GM12878 (cell line): ENCODE data around the gene LCLAT1. TPM values are rescaled to one million over a fixed set of nuclear protein-coding genes. Genes with fewer than 3 reads are reported as not detected.
"Not testable (repeated sequence)": the region's sequence is repeated elsewhere in the genome, so short reads cannot be mapped to it uniquely, and the experiment has no call there.

Experiments used
- ATAC-seq: fragments of 200-7000 bp; cut with Tn5 transposase; 3 replicates; pipeline ENCODE4 v1.9.1; 2020; ENCODE audit warnings: mild to moderate bottlenecking, moderate library complexity
- BruUV-seq: library from RNA; stranded (reverse); fragments of 400-500 nt; replicated peaks from 2 replicates; lab custom pipeline; 2021; lab: Mats Ljungman, UMichigan
- CTCF ChIA-PET: fragments of 300-600 bp; sonication (Branson Sonifier 250); formaldehyde crosslinking; extraction: SDS; loops from one replicate; lab custom pipeline; 2021; ENCODE audit warnings: inconsistent platforms; lab: Yijun Ruan, JAX
- POLR2A ChIA-PET: fragments of 350-600 bp; formaldehyde crosslinking; extraction: SDS; loops from one replicate; lab custom pipeline; 2021; ENCODE audit warnings: inconsistent platforms; lab: Charles Lee
- RAD21 ChIA-PET: fragments of 300-600 bp; sonication (Branson Sonifier 250); formaldehyde crosslinking; loops from one replicate; lab custom pipeline; 2023; ENCODE audit warnings: antibody characterized with exemption; ENCODE audit not compliant: unreplicated experiment; lab: Charles Lee
- SMC1A ChIA-PET: fragments of 300-600 bp; sonication (Branson Sonifier 250); formaldehyde crosslinking; loops from one replicate; lab custom pipeline; 2023; ENCODE audit not compliant: unreplicated experiment, uncharacterized antibody; lab: Charles Lee
- DNase-seq: peaks from one replicate; pipeline ENCODE4 v3.0.0-alpha.2; 2011; ENCODE audit warnings: low read depth, low spot score
- FAIRE-seq: peaks from 3 replicates; lab custom pipeline; 2011; peaks lifted over from hg19 to GRCh38; lab: Jason Lieb, UNC
- H2AFZ ChIP-seq: 2 replicates; pipeline ENCODE4 v1.6.0; 2011; ENCODE audit warnings: low read depth, low read length, control low read depth; ENCODE audit not compliant: control insufficient read depth
- H3K27ac ChIP-seq: 2 replicates; pipeline ENCODE4 v1.5.1; 2011; ENCODE audit warnings: control low read depth; ENCODE audit not compliant: control insufficient read depth, insufficient read depth
- H3K27me3 ChIP-seq, 2 experiments: replicated peaks in 1 of 2; 2 replicates each; pipeline versions ENCODE4 v1.6.0 to v1.6.1; 2011; ENCODE audit warnings: low read length in 1 of 2; ENCODE audit not compliant: control insufficient read depth in 2 of 2, insufficient read depth in 2 of 2
- H3K36me3 ChIP-seq, 2 experiments: 2 replicates each; pipeline ENCODE4 v1.5.1; 2011; ENCODE audit warnings: low read length in 1 of 2; ENCODE audit not compliant: control insufficient read depth in 2 of 2, insufficient read depth in 2 of 2
- H3K4me1 ChIP-seq: 2 replicates; pipeline ENCODE4 v1.6.1; 2011; ENCODE audit warnings: mild to moderate bottlenecking, low read length, moderate library complexity, mixed read lengths; ENCODE audit not compliant: control insufficient read depth, insufficient read depth
- H3K4me2 ChIP-seq: 2 replicates; pipeline ENCODE4 v1.6.0; 2011; ENCODE audit warnings: control low read depth; ENCODE audit not compliant: control insufficient read depth, insufficient read depth
- H3K4me3 ChIP-seq: fragments of 200-600 bp; sonication (generic); 2 replicates; pipeline ENCODE4 v1.5.1; 2016
- H3K79me2 ChIP-seq: 2 replicates; pipeline ENCODE4 v1.6.0; 2011; ENCODE audit warnings: low read length; ENCODE audit not compliant: control insufficient read depth, insufficient read depth
- H3K9ac ChIP-seq: 2 replicates; pipeline ENCODE4 v1.8.0; 2011; ENCODE audit warnings: low read length, control low read depth, mixed read lengths; ENCODE audit not compliant: control insufficient read depth, insufficient read depth
- H3K9me3 ChIP-seq: replicated peaks from 3 replicates; pipeline ENCODE4 v1.5.1; 2011; ENCODE audit warnings: mild to moderate bottlenecking, low read length; ENCODE audit not compliant: control insufficient read depth, insufficient read depth
- H4K20me1 ChIP-seq: 2 replicates; pipeline ENCODE4 v1.6.0; 2011; ENCODE audit not compliant: control insufficient read depth, insufficient read depth
- BHLHE40 ChIP-seq, 2 experiments: fragments of 450-650 bp in 1 of 2; IDR thresholded peaks; 2 replicates each; pipeline ENCODE4 v1.6.1; 2011 to 2017; ENCODE audit warnings: low read depth in 2 of 2, borderline replicate concordance in 1 of 2, improper control_type of control experiment in 1 of 2, low read length in 1 of 2, mild to moderate bottlenecking in 1 of 2
- CHD2 ChIP-seq: IDR thresholded peaks from 2 replicates; pipeline ENCODE4 v1.6.1; 2011; ENCODE audit warnings: low read depth, low read length, improper control_type of control experiment, borderline replicate concordance
- IKZF1 ChIP-seq: fragments of 450-650 bp; conservative IDR thresholded peaks from 2 replicates; pipeline ENCODE4 v1.6.1; 2017; ENCODE audit warnings: antibody characterized with exemption, mild to moderate bottlenecking
- JUND ChIP-seq: IDR thresholded peaks from 2 replicates; pipeline ENCODE4 v1.6.1; 2012; ENCODE audit warnings: low read depth, mild to moderate bottlenecking, low read length, improper control_type of control experiment, moderate library complexity
- NFXL1 ChIP-seq: fragments of 450-650 bp; IDR thresholded peaks from 2 replicates; pipeline ENCODE4 v1.6.1; 2017; ENCODE audit warnings: antibody characterized with exemption, mild to moderate bottlenecking, borderline replicate concordance
- NFYB ChIP-seq: IDR thresholded peaks from 2 replicates; pipeline ENCODE4 v1.6.1; 2011; ENCODE audit warnings: low read depth, mild to moderate bottlenecking, low read length, improper control_type of control experiment, moderate library complexity; ENCODE audit not compliant: insufficient read depth
- PML ChIP-seq: IDR thresholded peaks from 2 replicates; pipeline ENCODE4 v1.6.1; 2012; ENCODE audit warnings: low read length, inconsistent platforms
- POLR2AphosphoS5 ChIP-seq: IDR thresholded peaks from 2 replicates; pipeline ENCODE4 v1.6.1; 2011; ENCODE audit warnings: mild to moderate bottlenecking, low read length, inconsistent platforms
- WGBS: methylation state at CpG from one replicate; pipeline ENCODE4 v1.1.6; 2016; ENCODE audit warnings: low lambda C conversion rate; ENCODE audit not compliant: insufficient replicate concordance, insufficient coverage; ENCODE audit errors: missing lambda C conversion rate; 5-methylcytosine and 5-hydroxymethylcytosine counted together
- in situ Hi-C: fragments of 300-500 bp; cut with MboI; formaldehyde crosslinking; loops from 9 replicates; pipeline ENCODE4 v1.14.3; 2018; ENCODE audit warnings: mixed read lengths
- intact Hi-C: fragments of 100-400 bp; cut with micrococcal nuclease; formaldehyde crosslinking; loops from one replicate; pipeline ENCODE4 v1.14.2; 2022; ENCODE audit not compliant: unreplicated experiment
- polyA plus RNA-seq, 11 experiments: library from polyadenylated mRNA; depleted of rRNA in 4 of 11; unstranded in 6 of 11; stranded (reverse) in 5 of 11; fragments of >200 nt; fragmentation: Nextera tagmentation in 4 of 11; fragmentation: Illumina TruSeq in 1 of 11; extraction: Ambion mirVana in 4 of 11; extraction: Trizol in 1 of 11; gene quantifications; 1 replicate in 1 of 11; 2 replicates in 10 of 11; pipeline versions ENCODE4 v1.2.1 to v1.2.3, GENCODE V29; 2011 to 2016; ENCODE audit warnings: inconsistent platforms in 2 of 11, missing spikeins in 2 of 11, low read depth in 1 of 11
- total RNA-seq, 4 experiments: library from RNA; depleted of rRNA in 3 of 4; stranded (reverse); fragments of >200 nt in 3 of 4; fragmentation: Illumina TruSeq in 1 of 4; extraction: Trizol in 1 of 4; gene quantifications; 2 replicates each; pipeline versions ENCODE4 v1.2.1 to v1.2.3, GENCODE V29; 2013 to 2021

LCLAT1 gene
- total and polyA plus RNA-seq, 10 of the 15 experiments (the other 5 are each of a cell fraction or from before 2014, with no cell fraction given), result 8.1 to 33.0 (median 15.9) TPM

GRCh38 chr2:30512243-30512886 is 65.3 kb downstream of the LCLAT1 start:
- peaks cover 8% of the 10 kb centered on the region; the same call in 1 of the 2 replicates for H3K4me1 ChIP-seq
- H2AFZ ChIP-seq, result no peak overlapping the region
- 88% methylated on average over 3 of the region's 3 CpGs for WGBS
- no peaks in the 10 kb centered on the region; a peak in 1 of 4 replicates for H3K36me3 ChIP-seq
- H3K27me3 ChIP-seq, result no peaks in the 10 kb centered on the region
- ATAC-seq, result no peak
- in situ Hi-C loops, result no loop called here
- CTCF ChIA-PET, result no interaction called here
- no TSS peak for BruUV-seq
- H3K4me2 ChIP-seq, result no peak overlapping the region
- no peaks in the 10 kb centered on the region; the same call in none of the 2 replicates for H3K79me2 ChIP-seq
- no peak for DNase-seq
- FAIRE-seq, result no peak
- SMC1A ChIA-PET, result no interaction called here
- H3K4me3 ChIP-seq, result no peak overlapping the region
- H3K9ac ChIP-seq, result no peak overlapping the region
- peaks cover under 1% of the 10 kb centered on the region for H3K9me3 ChIP-seq
- RAD21 ChIA-PET, result no interaction called here
- intact Hi-C loops, result no loop called here
- TF ChIP-seq POLR2AphosphoS5, result no peak
- no peak for TF ChIP-seq CHD2
- no peak for TF ChIP-seq NFYB
- TF ChIP-seq IKZF1, result no peak
- TF ChIP-seq PML, result no peak
- no peak for TF ChIP-seq JUND
- TF ChIP-seq NFXL1, result no peak
- no peak overlapping the region for H3K27ac ChIP-seq
- POLR2A ChIA-PET, result no interaction called here
- H4K20me1 ChIP-seq, result no peaks in the 10 kb centered on the region

GRCh38 chr2:30513649-30514048 is 66.6 kb downstream of the LCLAT1 start:
- RAD21 ChIA-PET, result interaction anchor here (1.9 kb wide), 1 partner anchor 8 kb away, joined by 6 read pairs; no protein-coding TSS in a partner anchor
- POLR2A ChIA-PET, result interaction anchor here (0.7 kb wide), 1 partner anchor 8 kb away, joined by 4 read pairs; no protein-coding TSS in a partner anchor
- BruUV-seq, H3K9ac ChIP-seq, in situ Hi-C loops, H2AFZ ChIP-seq, H3K79me2 ChIP-seq, H3K9me3 ChIP-seq, H4K20me1 ChIP-seq, H3K4me1 ChIP-seq, DNase-seq, H3K27me3 ChIP-seq, FAIRE-seq, H3K4me3 ChIP-seq, intact Hi-C loops, H3K36me3 ChIP-seq: not testable (repeated sequence)
- CTCF ChIA-PET, result interaction anchor here (0.7 to 0.8 kb wide), 2 partner anchors 9 to 33 kb away, joined by 3 read pairs; no protein-coding TSS in a partner anchor
- ATAC-seq, result peak; percentile 12; the same call in 2 of the 3 replicates
- WGBS, result 89% methylated on average over 5 of the region's 5 CpGs
- TF ChIP-seq BHLHE40 (IDR thresholded peaks at IDR 0.05; ENCODE audit: borderline replicate concordance in 1 of 2, low read depth in 2 of 2, low read length in 1 of 2), result peak in 1 of 2 experiments; percentile 59; a peak in 1 of 4 replicates
- SMC1A ChIA-PET, result interaction anchor here (0.7 to 1.7 kb wide), 5 partner anchors 9 to 305 kb away, joined by 3 read pairs; no protein-coding TSS in a partner anchor
- H3K4me2 ChIP-seq, result peak overlapping the region; percentile 30
- H3K27ac ChIP-seq, result peak overlapping the region; percentile 56; the same call in 1 of the 2 replicates
